ENCODE results near the gene SOWAHD. TPM values are rescaled to one million over a fixed set of nuclear protein-coding genes. Genes with fewer than 3 reads are reported as not detected.

Gene SOWAHD
- total and polyA plus RNA-seq, 2 experiments from 2014 or later, result 3.8 to 5.1 TPM

- TF ChIP-seq CTCF (conservative IDR thresholded peaks at IDR 0.05; ENCODE audit: low read depth in 2 of 2), result no peak
- no peak for TF ChIP-seq CREB1 (CRISPR knock-in tag; IDR thresholded peaks at IDR 0.05; ENCODE audit: low read depth)
- no peak for TF ChIP-seq NANOG (IDR thresholded peaks at IDR 0.05; ENCODE audit: borderline replicate concordance)
- no peak for TF ChIP-seq ZNF331 (CRISPR knock-in tag; IDR thresholded peaks at IDR 0.05; ENCODE audit: low read depth)
- TF ChIP-seq REST (IDR thresholded peaks at IDR 0.05; ENCODE audit: unreplicated experiment), result no peak
- TF ChIP-seq STAT1 (IDR thresholded peaks at IDR 0.05; ENCODE audit: unreplicated experiment), result no peak
- TF ChIP-seq POLR2AphosphoS5 (IDR thresholded peaks at IDR 0.05; ENCODE audit: low read depth), result no peak
Measured at GRCh38 chrX:119735467-119735866, 22.9 kb upstream of the SOWAHD start (continued).

- H3K4me3 ChIP-seq, result no peak overlapping the region
- no peak overlapping the region for H3K4me2 ChIP-seq
- H3K27ac ChIP-seq (ENCODE audit: low read depth), result no peak overlapping the region
- H3K27me3 ChIP-seq (ENCODE audit: insufficient read depth), result no peaks in the 10 kb centered on the region
- H3K79me2 ChIP-seq (replicated peaks; ENCODE audit: insufficient read depth), result no peaks in the 10 kb centered on the region
- H4K20me1 ChIP-seq (replicated peaks; ENCODE audit: insufficient read depth), result no peaks in the 10 kb centered on the region
- Mint-ChIP-seq H3K9me3 (no peaks in the 10 kb centered on the region), H3K4me1 (no peaks in the 10 kb centered on the region), H3K27me3 (ENCODE audit: insufficient read depth, low read depth, poor library complexity) (peaks cover 4% of the 10 kb centered on the region), H3K27ac (no peak overlapping the region), H3K4me3 (no peak overlapping the region), H3K36me3 (ENCODE audit: low read depth) (no peaks in the 10 kb centered on the region)
- H3K4me1 ChIP-seq (ENCODE audit: insufficient read depth), result no peaks in the 10 kb centered on the region
- DNase-seq (ENCODE audit: low spot score), result no peak
- no peaks in the 10 kb centered on the region for H3K36me3 ChIP-seq (ENCODE audit: insufficient read depth)
- no peaks in the 10 kb centered on the region for H3F3A ChIP-seq (replicated peaks; ENCODE audit: low read depth)
- H2AFZ ChIP-seq, result no peak overlapping the region
- ATAC-seq, result no peak
- H3K9me2 ChIP-seq (ENCODE audit: insufficient read depth), result no peaks in the 10 kb centered on the region
- TF ChIP-seq POLR2AphosphoS5 (IDR thresholded peaks at IDR 0.05; ENCODE audit: low read depth) (no peak), ETS1 (IDR thresholded peaks at IDR 0.05) (no peak), CREB1 (CRISPR knock-in tag; IDR thresholded peaks at IDR 0.05; ENCODE audit: low read depth) (no peak), JUNB (IDR thresholded peaks at IDR 0.05; ENCODE audit: unreplicated experiment) (no peak), ZNF462 (CRISPR knock-in tag; IDR thresholded peaks at IDR 0.05) (no peak), EZH2 (IDR thresholded peaks at IDR 0.05; ENCODE audit: low read depth, unreplicated experiment) (no peak), NANOG (IDR thresholded peaks at IDR 0.05; ENCODE audit: borderline replicate concordance) (no peak)
Measured at GRCh38 chrX:119736206-119736764, 22.1 kb upstream of the SOWAHD start.
